ENCODE measurements around the gene NME4. TPM values are rescaled to one million over a fixed set of nuclear protein-coding genes. Genes with fewer than 3 reads are reported as not detected.
"Not testable (repeated sequence)": the region's sequence is repeated elsewhere in the genome, so short reads cannot be mapped to it uniquely, and the experiment has no call there.

The NME4 gene
- total RNA-seq, 2 donors from 2014 or later = 274 to 350 TPM

DNA sequence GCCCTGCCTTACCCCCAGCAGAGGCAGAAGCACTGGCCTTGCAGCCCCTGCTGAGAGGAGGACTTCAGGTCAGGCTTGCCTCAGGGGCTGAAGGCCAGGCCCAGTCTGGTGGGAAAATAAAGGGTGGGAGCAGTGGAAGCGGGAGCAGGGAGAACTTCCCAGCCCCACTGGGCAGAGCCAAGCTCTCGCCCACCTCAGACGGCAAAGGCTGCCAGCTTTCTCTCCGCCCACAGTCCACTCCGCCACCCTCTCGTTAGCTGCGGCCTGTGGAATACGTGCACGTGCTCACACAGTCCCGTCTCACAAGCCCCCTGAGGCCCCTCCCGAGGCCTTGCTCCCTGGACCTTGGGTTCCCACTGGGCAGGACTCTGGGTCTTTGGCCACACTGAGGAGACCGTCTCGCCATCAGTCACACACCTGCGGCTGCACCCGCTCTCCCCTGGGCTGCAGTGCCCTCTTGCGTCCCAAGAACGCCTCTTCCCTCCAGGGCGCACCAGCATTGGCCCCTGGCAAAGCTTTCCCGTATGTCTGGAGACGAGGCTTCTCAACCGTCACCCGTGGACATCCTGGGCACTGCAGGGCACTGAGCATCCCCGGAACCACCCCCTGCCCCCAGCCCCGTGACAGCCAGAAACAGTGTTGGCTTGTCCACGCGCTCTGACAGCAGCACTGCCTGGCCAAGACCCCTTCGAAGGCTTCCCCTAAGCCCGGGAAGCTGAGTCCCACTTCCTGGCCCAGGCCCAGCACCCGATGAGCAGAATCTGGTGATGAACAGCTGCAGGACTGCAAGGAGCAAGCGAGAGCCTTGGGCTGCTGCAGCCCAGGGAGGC, 34.9 kb upstream of the NME4 start:
- Histone ChIP-seq H3K9ac (ENCODE audit: extremely low read depth, low read length, poor library complexity, severe bottlenecking) (no peak overlapping the region), H3K27me3 (ENCODE audit: control insufficient read depth, insufficient read depth, low read length, poor library complexity, severe bottlenecking) (no peaks in the 10 kb centered on the region), H3K9me3 (ENCODE audit: control insufficient read depth, low read length) (no peaks in the 10 kb centered on the region), H3K36me3 (ENCODE audit: control insufficient read depth, insufficient read depth, low read length) (peaks cover 11% of the 10 kb centered on the region), H3K4me3 (ENCODE audit: low read length) (no peak overlapping the region), H3K4me1 (ENCODE audit: control insufficient read depth, insufficient read depth, low read length) (no peaks in the 10 kb centered on the region), H3K27ac (ENCODE audit: low read depth, low read length) (no peak overlapping the region)
- Mint-ChIP-seq H3K4me1 (no peaks in the 10 kb centered on the region), H3K36me3 (ENCODE audit: low read depth) (peaks cover 6% of the 10 kb centered on the region), H3K9me3 (no peaks in the 10 kb centered on the region), H3K4me3 (no peak overlapping the region), H3K27me3 (ENCODE audit: insufficient read depth) (no peaks in the 10 kb centered on the region), H3K27ac (peak overlapping the region; percentile 48)
- peak; percentile 93 for DNase-seq
- TF ChIP-seq, protein P1, sequence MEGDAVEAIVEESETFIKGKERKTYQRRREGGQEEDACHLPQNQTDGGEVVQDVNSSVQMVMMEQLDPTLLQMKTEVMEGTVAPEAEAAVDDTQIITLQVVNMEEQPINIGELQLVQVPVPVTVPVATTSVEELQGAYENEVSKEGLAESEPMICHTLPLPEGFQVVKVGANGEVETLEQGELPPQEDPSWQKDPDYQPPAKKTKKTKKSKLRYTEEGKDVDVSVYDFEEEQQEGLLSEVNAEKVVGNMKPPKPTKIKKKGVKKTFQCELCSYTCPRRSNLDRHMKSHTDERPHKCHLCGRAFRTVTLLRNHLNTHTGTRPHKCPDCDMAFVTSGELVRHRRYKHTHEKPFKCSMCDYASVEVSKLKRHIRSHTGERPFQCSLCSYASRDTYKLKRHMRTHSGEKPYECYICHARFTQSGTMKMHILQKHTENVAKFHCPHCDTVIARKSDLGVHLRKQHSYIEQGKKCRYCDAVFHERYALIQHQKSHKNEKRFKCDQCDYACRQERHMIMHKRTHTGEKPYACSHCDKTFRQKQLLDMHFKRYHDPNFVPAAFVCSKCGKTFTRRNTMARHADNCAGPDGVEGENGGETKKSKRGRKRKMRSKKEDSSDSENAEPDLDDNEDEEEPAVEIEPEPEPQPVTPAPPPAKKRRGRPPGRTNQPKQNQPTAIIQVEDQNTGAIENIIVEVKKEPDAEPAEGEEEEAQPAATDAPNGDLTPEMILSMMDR (conservative IDR thresholded peaks at IDR 0.05) = peak; percentile 86
- 58 to 63% methylated on average over 29 to 30 of the region's 30 CpGs for WGBS, 2 experiments (ENCODE audit: insufficient coverage in 1 of 2, insufficient read length in 1 of 2)

DNA sequence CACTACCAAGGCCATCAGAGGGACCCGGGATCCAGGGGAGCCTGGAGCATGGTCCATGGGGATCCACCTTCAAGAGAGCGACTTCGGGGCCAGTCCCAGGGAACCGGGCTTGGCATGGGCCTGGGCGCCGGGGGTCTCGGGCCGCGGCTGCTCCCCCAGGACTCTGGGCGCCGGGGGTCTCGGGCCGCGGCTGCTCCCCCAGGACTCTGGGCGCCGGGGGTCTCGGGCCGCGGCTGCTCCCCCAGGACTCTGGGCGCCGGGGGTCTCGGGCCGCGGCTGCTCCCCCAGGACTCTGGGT, 34.3 kb upstream of the NME4 start:
- not testable (repeated sequence) for H3K27ac ChIP-seq (ENCODE audit: low read depth, low read length); H3K9ac ChIP-seq (ENCODE audit: extremely low read depth, low read length, poor library complexity, severe bottlenecking); H3K4me1 ChIP-seq (ENCODE audit: control insufficient read depth, insufficient read depth, low read length); H3K27ac Mint-ChIP-seq; H3K4me3 Mint-ChIP-seq; DNase-seq; H3K9me3 Mint-ChIP-seq; H3K27me3 ChIP-seq (ENCODE audit: control insufficient read depth, insufficient read depth, low read length, poor library complexity, severe bottlenecking); H3K4me1 Mint-ChIP-seq; H3K4me3 ChIP-seq (ENCODE audit: low read length); H3K9me3 ChIP-seq (ENCODE audit: control insufficient read depth, low read length); H3K27me3 Mint-ChIP-seq (ENCODE audit: insufficient read depth)
- peaks cover 10% of the 10 kb centered on the region for H3K36me3 Mint-ChIP-seq (ENCODE audit: low read depth)
- WGBS, 2 experiments (ENCODE audit: insufficient coverage in 1 of 2, insufficient read length in 1 of 2) = 71 to 73% methylated on average over 5 to 11 of the region's 24 CpGs
- H3K36me3 ChIP-seq (ENCODE audit: control insufficient read depth, insufficient read depth, low read length) = peaks cover 17% of the 10 kb centered on the region

DNA sequence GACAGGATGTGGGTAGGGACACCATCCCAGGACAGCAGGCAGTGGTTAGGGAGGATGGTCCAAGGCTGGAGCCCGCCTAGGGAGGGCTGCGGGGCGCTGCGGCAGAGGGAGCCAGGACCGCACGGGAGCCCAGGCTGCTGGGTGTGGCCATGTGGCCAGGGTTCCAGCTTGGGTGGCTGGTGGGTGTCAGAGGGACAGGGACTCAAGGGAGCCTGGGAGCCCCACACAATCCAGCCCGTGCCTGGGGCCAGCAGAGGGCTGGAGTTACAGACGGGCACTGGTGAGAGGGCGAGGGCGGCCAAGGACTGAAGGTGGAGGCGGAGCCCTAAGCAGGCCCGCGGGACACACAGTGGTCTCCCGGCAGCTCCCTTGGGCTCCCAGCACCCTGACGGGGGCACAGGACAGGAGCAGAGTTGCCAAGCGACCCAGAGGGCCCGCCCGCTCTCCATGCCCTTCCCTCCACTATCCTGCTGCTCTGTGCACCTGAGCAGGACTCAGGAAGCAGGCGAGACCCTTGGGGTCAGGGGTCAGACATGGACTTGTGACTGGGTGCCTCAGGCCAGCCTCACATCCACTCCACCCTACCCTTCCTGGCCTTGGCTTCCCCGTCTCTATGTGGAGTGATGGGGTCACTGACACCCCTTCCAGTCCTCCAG, 33.8 kb upstream of the NME4 start:
- peaks cover 23% of the 10 kb centered on the region for H3K36me3 ChIP-seq (ENCODE audit: control insufficient read depth, insufficient read depth, low read length)
- H3K27ac Mint-ChIP-seq = no peak overlapping the region
- 84 to 91% methylated on average over 9 to 20 of the region's 20 CpGs for WGBS, 2 experiments (ENCODE audit: insufficient coverage in 1 of 2, insufficient read length in 1 of 2)
- no peaks in the 10 kb centered on the region for H3K9me3 ChIP-seq (ENCODE audit: control insufficient read depth, low read length)
- no peak overlapping the region for H3K4me3 Mint-ChIP-seq
- peaks cover 11% of the 10 kb centered on the region for H3K36me3 Mint-ChIP-seq (ENCODE audit: low read depth)
- no peak for DNase-seq
- H3K4me3 ChIP-seq (ENCODE audit: low read length) = no peak overlapping the region
- H3K27me3 Mint-ChIP-seq (ENCODE audit: insufficient read depth) = no peaks in the 10 kb centered on the region
- H3K27me3 ChIP-seq (ENCODE audit: control insufficient read depth, insufficient read depth, low read length, poor library complexity, severe bottlenecking) = no peaks in the 10 kb centered on the region
- TF ChIP-seq, protein P1 (conservative IDR thresholded peaks at IDR 0.05) = no peak
- H3K9me3 Mint-ChIP-seq = no peaks in the 10 kb centered on the region
- no peaks in the 10 kb centered on the region for H3K4me1 Mint-ChIP-seq
- no peak overlapping the region for H3K9ac ChIP-seq (ENCODE audit: extremely low read depth, low read length, poor library complexity, severe bottlenecking)
- no peak overlapping the region for H3K27ac ChIP-seq (ENCODE audit: low read depth, low read length)
- no peaks in the 10 kb centered on the region for H3K4me1 ChIP-seq (ENCODE audit: control insufficient read depth, insufficient read depth, low read length)
